NCI-H345 treated with DMSO at 0.1 percent for 48 hours (cell line): Measurements from ENCODE around the gene GMDS.

Source experiments
- DNase-seq: peaks from one replicate; lab custom pipeline; 2025; ENCODE audit not compliant: unreplicated experiment; lab: John Stamatoyannopoulos, UW

Gene GMDS

DNA sequence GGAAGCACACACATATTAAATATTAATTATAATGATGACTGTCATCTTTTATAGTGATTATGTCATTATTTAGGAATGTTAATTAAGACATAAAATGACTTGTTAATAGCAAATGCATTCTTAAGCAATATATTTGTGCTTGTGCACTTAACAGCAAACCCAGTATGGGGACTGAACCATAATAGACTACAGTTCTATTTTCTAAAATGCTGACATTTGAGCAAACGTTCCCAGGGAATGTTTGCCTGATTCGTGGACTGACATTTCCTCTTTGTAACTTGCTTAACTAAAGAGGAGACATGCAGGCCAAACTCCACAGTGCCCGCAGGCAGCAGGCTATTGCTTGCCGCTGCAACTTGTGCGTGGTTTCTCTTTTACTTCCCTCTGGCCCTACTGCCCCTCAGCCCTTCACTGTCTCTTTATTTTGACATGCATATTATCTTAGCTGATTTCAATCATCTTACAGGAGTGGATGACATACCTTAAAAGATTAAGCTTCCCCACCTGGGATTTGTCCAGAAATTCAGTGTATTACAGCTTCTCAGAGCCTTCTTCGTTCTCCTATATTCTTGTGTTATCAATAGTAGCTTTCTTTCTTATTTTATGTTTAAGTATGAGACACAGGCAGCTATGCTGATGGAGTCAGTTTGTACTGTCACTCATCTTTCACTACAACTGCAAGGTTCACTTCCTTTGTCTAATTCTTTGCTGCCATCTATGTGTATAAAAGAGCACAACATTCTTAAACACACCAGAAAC lies 141.5 kb downstream of the GMDS start:
- DNase-seq = no peak

DNA sequence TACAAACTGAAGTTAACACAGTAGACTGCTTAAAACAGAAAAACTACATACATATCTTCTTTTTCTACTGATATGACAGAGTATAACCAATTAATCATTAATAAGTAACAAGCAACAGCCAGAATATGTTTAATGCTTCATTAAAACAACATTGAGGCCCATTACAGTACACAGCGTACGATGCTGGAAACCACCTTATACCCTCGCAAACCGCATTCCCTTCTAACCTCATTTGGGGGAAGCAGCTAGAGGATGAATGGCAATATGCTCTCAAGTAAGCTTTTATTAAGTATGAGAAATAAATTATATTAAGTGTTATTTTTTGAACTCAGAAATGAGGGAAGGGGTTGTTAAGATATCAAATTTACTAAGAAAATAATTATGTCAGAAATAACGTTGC lies 142.4 kb downstream of the GMDS start:
- DNase-seq = no peak

GRCh38 chr6:2102316-2102883 lies 143.0 kb downstream of the GMDS start:
- DNase-seq = no peak

DNA sequence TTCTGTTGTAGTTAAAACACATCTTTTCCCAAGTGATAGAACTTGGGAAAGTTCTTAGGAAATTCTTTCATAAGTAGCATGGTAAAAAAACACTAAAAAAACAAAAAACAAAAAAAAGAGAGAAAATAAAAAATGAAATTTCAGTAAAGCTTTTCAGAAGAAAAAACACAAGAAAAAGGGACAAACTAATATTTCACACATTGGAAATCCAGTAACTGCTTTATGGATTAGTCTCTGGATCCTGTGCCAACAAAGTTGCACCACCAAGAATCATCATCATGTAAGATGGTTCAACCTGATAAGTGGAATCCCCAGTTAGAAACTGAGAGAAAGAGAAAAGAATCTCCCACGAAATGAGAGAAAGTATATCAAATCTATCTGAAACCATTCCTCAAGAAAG lies 144.2 kb downstream of the GMDS start:
- no peak for DNase-seq

DNA sequence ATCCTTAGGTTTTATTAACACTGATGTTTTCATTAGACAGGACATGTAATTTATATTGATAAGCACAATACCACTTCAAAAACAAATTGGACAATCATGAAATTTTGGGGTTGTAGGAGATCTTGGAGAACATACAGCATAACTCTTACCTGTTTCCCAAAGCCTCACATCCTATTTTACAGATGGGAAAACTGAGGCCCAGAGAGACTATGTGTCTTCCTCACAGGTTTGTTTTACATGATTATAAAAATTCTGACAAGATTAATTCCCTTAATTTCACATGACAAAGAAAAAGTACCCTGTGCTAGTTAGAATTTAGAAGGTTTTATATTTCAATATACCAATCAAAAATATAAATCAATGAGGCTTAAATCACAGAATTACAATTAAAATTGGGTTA lies 145.5 kb downstream of the GMDS start:
- DNase-seq = no peak

DNA sequence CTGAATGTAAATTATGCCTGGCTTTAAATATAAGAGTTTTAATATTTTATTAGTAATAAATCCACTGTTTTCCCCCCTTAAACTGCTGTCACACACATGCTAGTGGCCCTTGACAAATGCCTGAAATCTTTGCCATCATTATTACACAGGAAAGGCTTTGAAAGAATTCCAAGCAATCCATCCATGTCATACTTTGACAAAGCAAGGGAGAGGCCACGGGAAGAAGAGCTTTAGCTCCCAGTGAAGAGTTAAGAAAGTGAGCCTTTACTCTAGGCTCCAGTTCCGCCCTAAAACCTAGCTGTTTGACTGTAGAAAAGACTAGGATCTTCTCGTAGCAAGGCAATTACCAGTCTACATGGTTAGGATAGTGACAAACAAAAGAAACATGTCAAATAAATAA lies 147.9 kb downstream of the GMDS start:
- DNase-seq = no peak

DNA sequence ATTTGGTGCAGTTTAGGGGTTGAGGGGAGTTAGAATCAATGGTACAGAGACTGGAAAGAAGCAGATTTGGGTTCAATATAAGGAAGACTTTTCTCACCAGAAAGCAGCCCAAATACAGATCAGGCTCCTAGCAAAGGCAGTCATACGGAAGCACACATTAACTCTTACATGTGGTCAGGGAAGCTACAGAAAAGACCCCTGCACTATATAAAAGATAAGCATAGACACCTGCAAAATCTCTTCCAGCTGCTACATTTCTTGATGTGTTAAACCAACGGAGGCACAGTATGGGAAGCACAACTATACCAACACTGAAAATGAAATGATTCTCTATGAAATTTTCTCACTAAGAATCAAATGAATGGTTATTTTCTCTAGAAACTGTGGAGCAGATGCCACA lies 150.8 kb downstream of the GMDS start:
- DNase-seq = no peak

GRCh38 chr6:2086326-2086965 lies 159.0 kb downstream of the GMDS start:
- no peak for DNase-seq

DNA sequence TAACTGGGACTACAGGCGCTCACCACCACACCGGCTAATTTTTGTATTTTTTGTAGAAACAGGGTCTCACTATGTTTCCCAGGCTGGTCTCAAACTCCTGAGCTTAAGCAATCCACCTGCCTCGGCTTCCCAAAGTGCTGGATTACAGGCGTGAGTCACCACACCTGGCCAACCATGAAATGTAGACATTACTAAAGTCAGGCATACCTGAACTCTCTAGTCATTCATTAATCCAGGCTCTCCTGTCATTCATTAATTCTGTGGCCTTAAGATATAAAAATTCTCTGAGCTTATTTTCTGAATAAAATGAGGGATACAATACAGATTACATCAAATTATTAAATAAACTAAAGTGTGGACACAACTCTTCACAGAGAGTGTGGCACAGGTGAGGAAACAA lies 159.7 kb downstream of the GMDS start:
- no peak for DNase-seq

- DNase-seq = no peak
Measured at GRCh38 chr6:2081155-2082138, 164.0 kb downstream of the GMDS start.

DNA sequence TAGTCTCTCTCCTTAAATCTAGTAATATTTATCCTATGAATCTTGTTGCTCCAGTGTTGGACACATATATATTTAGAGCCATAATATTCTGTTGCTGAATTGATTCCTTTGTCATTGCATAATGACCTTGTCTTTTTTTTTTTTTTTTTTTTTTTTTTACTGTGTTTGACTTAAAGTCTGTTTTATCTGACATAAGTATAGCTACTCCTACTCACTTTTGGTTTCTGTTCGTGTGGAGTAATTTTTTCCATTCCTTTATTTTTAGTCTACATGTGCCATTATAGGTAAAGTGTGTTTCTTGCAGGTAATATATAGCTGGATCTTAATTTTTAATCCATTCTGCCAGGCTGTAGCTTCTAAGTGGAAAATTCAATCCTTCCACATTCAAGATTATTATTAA lies 166.5 kb downstream of the GMDS start:
- DNase-seq = no peak

DNA sequence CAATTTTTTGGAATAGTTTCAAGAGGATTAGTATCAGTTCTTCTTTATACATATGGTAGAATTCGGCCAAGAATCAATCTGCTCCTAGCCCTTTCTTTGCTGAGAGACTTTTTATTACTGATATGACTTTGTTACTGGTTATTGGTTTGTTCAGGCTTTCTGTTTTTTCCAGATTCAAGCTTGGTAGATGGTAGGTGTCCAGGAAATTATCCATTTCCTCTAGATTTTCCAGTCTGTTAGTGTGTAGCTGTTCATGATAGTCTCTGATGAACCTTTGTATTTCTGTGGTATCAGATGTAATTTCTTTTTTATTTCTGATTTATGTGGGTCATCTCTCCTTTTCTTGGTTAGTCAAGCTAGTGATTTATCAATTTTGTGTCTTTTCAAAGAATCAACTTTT lies 167.6 kb downstream of the GMDS start:
- no peak for DNase-seq

DNA sequence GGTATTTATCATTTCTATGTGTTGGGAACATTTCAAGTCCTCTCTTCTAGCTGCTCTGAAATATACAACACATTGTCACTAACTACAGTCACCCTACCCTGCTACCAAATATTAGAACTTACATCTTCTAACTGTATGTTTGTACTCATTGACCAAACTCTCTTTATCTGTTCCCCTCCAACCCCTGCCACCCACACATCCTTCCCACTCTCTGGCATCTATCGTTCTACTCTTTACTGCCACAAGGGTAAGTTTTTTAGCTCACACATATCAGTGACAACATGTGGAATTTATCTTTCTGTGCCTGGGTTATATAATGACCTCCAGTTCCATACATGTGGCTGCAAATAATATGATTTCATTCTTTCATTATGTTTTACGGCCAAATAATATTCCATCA lies 171.9 kb downstream of the GMDS start:
- no peak for DNase-seq

DNA sequence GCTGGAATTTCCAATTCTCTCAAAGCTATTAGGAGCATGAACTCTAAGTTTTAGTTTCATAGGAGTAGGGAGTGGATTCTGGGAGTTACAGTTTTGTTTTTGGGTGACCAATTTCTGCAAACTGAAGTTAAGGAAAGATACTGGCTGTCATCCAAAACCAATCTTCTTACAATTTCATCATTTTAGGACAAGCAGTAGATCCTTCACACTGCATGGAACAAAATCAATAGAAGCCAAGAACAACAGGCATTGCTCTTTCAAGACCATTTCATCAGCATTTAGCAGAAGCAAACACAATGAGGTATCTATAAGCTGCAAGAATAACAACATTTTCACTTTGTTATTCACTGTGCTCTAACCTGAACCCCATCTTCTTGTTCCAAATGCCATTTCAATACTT lies 173.0 kb downstream of the GMDS start:
- DNase-seq = no peak

DNA sequence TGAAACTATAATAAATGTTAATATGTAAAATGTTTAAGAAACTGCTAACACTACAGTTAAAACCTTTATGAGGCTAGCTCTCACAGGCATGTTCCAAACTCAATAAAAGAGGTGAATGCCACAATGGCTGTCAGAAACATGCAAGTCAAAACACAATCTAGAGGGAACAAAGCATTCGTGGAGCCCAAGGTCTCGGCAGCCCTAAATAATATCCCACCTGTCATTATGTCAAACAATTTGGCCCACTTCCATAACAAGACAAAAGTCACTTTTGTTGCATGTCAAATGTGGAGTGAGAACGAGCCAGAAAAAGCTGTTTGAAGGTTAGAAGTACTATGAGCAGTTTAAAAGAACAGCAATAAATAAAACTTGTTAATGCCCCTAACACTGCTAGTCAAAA lies 181.9 kb downstream of the GMDS start:
- DNase-seq = peak; percentile 2

DNA sequence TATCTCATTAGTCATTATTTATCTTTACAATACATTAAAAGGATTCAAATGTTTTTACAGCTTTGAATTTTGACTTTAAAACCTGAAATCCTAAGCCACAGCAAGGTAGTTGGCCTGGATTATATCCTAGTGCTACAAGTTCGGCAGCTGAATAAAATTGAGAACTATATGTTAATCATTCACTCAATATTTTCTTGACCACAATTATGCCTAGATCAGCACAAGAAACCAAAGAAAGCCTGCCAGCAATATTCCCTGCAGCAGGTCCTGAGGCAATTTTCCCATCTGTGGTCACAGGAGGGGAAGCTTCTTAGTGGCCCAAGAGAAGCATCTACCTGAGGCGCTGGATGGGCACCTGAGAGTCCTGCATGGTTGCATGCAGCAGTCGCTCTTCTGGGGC lies 183.5 kb downstream of the GMDS start:
- no peak for DNase-seq

GRCh38 chr6:2055911-2056310 lies 189.5 kb downstream of the GMDS start:
- no peak for DNase-seq

DNA sequence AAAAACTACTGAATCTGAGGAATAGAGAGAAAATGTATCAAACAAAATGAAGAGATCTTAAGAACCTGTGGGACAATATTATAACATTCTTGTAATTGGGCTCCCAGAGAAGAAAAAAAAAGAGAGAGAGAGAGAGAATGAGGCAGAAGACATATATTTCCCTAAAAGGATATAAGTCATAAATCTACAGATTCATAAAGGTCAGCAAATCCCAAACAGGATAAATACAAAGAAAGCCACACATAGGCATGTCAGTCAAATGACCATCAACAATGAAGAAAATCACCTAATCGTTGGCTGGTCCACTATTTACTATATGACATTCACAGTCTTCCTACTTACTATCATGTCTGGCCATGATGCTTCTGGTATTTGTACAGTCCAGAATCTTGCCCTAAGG lies 190.3 kb downstream of the GMDS start:
- no peak for DNase-seq

GRCh38 chr6:2054516-2055067 lies 190.8 kb downstream of the GMDS start:
- DNase-seq = no peak

DNA sequence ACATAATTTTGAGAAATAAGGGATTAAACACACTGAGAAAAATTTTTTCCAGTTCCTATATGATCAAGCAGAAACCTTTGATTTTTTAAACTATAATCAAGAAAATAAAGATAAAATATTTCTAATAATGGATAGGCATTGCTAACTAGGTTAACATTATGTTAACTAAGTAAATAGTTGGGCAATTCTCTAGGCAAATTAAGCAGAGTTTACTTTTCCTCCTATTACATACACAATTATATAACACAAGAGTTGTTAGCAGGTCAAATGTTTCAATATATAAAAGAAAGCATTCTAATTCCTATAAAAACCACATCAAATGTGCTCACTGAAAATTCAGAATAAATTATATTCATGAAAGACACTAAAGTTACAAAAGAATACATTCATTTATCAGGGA lies 191.7 kb downstream of the GMDS start:
- no peak for DNase-seq

- DNase-seq = no peak
Measured at GRCh38 chr6:2047855-2048254, 197.6 kb downstream of the GMDS start.
